Thoracic aorta (tissue), 2 donors: ENCODE measurements around the gene RPP30. TPM values are rescaled to one million over a fixed set of nuclear protein-coding genes. Genes with fewer than 3 reads are reported as not detected.
"Not testable (repeated sequence)": the region's sequence is repeated elsewhere in the genome, so short reads cannot be mapped to it uniquely, and the experiment has no call there.

Source experiments
- ATAC-seq: fragments of 150-250 bp; one replicate; pipeline ENCODE4 v1.8.0; 2017; ENCODE audit warnings: low read depth; ENCODE audit not compliant: insufficient number of reproducible peaks, low FRiP score
- DNase-seq: peaks from one replicate; pipeline ENCODE4 v3.0.0-alpha.2; 2020; ENCODE audit warnings: low spot score
- H3K27ac ChIP-seq, 2 donors: fragments of 200-600 bp; sonication (generic); 1 replicate in 1 of 2; 2 replicates in 1 of 2; pipeline ENCODE4 v1.5.1; 2016; ENCODE audit warnings: mild to moderate bottlenecking in 2 of 2, moderate library complexity in 2 of 2
- H3K27me3 ChIP-seq: fragments of 200-600 bp; sonication (generic); replicated peaks from 2 replicates; pipeline ENCODE4 v1.6.0; 2016; ENCODE audit warnings: mild to moderate bottlenecking; ENCODE audit not compliant: insufficient read depth
- H3K36me3 ChIP-seq: fragments of 200-600 bp; sonication (generic); one replicate; pipeline ENCODE4 v1.5.1; 2016
- H3K4me1 ChIP-seq, 2 donors: fragments of 200-600 bp; sonication (generic); 1 replicate in 1 of 2; 2 replicates in 1 of 2; pipeline versions ENCODE4 v1.5.1 to v1.6.0; 2016; ENCODE audit warnings: low read depth in 2 of 2, mild to moderate bottlenecking in 1 of 2; ENCODE audit not compliant: control insufficient read depth in 1 of 2
- H3K4me3 ChIP-seq: fragments of 200-600 bp; sonication (generic); 2 replicates; pipeline ENCODE4 v1.5.1; 2016; ENCODE audit warnings: mild to moderate bottlenecking
- H3K9me3 ChIP-seq: fragments of 200-600 bp; sonication (generic); 2 replicates; pipeline ENCODE4 v1.5.1; 2016
- total RNA-seq, 2 donors: library from RNA; depleted of rRNA; stranded (reverse); fragments of >200 nt; gene quantifications; one replicate each; pipeline versions ENCODE4 v1.1.0 to v1.2.3, GENCODE V29; 2016
- TF ChIP-seq, protein P1 (sequence below): fragments of 200-600 bp; sonication (generic); IDR thresholded peaks from one replicate; pipeline ENCODE4 v1.5.1; 2019; ENCODE audit warnings: antibody characterized with exemption

The RPP30 gene
- total RNA-seq, 2 donors from 2014 or later = 19.0 to 33.7 TPM

DNA sequence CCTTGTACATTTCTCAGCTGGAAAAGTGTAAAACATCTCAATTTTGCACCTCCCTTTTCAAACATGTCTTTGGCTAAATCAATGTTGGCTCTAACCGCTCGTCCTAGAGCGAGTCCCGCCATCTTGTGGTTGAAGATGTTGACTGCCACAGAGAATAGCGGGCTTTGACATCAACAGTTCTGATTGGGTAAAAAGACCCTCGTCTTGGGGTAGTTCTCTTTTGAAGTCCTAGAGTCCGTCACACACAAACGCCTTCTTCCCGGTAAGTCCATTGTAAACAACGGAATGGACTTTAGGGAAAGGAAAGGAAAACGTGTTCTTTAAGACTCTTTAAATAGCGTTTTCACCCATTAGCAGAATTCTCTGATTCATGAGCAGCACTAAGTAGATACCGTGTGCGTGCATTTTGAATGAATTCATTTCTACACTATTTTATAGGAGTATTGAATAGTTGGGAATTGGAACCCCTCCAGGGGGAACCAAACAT lies 452 bp upstream of the RPP30 start:
- DNase-seq = no peak
- Histone ChIP-seq H3K4me1 (peaks cover 8 to 12% of the 10 kb centered on the region in 2 donors), H3K4me3 (peak overlapping the region; percentile 82), H3K27me3 (no peaks in the 10 kb centered on the region), H3K27ac (peak overlapping the region; percentile 15 to 33), H3K36me3 (peaks cover 3% of the 10 kb centered on the region), H3K9me3 (no peaks in the 10 kb centered on the region)
- ATAC-seq = peak; percentile 71
- TF ChIP-seq, protein P1, sequence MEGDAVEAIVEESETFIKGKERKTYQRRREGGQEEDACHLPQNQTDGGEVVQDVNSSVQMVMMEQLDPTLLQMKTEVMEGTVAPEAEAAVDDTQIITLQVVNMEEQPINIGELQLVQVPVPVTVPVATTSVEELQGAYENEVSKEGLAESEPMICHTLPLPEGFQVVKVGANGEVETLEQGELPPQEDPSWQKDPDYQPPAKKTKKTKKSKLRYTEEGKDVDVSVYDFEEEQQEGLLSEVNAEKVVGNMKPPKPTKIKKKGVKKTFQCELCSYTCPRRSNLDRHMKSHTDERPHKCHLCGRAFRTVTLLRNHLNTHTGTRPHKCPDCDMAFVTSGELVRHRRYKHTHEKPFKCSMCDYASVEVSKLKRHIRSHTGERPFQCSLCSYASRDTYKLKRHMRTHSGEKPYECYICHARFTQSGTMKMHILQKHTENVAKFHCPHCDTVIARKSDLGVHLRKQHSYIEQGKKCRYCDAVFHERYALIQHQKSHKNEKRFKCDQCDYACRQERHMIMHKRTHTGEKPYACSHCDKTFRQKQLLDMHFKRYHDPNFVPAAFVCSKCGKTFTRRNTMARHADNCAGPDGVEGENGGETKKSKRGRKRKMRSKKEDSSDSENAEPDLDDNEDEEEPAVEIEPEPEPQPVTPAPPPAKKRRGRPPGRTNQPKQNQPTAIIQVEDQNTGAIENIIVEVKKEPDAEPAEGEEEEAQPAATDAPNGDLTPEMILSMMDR = peak; percentile 36

DNA sequence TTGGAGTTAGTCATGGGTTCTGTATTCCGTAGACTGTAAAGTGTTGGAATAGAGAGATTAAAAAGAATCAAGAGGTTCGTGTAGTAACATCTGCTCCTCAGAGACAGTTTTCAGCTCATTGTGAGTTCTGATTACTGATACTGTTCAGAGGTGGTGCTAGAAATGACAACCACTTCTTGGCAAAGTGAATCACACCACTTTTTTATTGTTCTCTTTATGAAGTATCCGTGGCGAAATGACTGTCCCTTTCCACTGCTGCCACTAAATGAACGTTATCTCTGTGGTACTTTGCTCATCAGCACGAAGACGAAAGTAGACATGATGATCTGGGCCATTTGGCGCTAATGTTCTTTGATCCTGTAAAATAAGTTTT lies 860 bp downstream of the RPP30 start:
- no peaks in the 10 kb centered on the region for H3K27me3 ChIP-seq
- TF ChIP-seq, protein P1 = no peak
- DNase-seq (no peak), ATAC-seq (no peak)
- H3K4me1 ChIP-seq = peaks cover 8 to 12% of the 10 kb centered on the region in 2 donors
- no peaks in the 10 kb centered on the region for H3K9me3 ChIP-seq
- peak overlapping the region; percentile 82 for H3K4me3 ChIP-seq
- no peak overlapping the region for H3K27ac ChIP-seq
- peaks cover 13% of the 10 kb centered on the region for H3K36me3 ChIP-seq

DNA sequence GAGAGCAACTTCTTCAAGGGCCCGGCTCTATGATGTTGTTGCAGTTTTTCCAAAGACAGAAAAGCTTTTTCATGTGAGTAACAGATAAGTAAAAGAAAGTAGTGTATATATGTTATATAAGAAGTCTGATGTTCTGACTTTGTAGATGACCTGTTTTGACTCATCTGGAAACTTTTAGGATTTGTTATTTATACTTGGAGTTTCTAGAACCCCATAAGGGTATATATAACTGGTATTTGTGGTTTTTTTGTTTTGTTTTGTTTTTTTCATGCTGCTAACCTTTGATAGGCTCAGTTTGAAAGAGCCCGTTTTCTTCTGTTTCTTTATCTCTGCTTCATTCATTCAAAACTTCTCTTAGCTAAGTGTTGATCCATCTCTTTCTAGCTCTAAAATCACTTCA lies 7.3 kb downstream of the RPP30 start:
- Histone ChIP-seq H3K9me3 (no peaks in the 10 kb centered on the region), H3K27me3 (no peaks in the 10 kb centered on the region), H3K4me3 (no peak overlapping the region), H3K4me1 (no peaks in the 10 kb centered on the region), H3K27ac (no peak overlapping the region), H3K36me3 (peaks cover 34% of the 10 kb centered on the region)
- ATAC-seq = no peak
- TF ChIP-seq, protein P1 = no peak
- DNase-seq = no peak

DNA sequence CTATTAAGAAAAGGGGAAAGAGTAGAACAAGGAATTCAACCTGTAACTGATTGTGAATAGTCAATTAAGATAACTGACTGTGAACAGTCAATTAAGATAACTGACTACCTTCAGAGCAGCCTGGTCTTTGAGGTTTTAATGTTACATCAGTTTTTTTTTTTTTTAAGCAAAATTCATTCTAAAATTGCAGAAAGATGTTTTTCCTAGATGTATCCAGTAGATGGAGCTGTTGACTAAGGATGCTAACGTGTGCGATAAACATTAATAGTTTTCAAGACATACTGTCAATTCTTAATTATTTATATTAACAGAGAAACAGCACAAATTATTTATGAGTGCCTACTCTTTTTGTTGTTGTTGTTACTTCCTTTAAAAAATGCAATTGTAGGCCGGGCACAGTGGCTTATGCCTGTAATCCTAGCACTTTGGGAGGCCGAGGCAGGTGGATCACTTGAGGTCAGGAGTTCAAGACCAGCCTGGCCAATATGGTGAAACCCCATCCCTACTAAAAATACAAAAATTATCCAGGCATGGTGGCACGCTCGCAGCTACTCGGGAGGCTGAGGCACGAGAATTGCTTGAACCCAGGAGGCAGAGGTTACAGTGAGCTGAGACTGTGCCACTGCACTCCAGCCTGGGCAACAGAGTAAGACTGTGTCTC lies 8.4 kb downstream of the RPP30 start:
- not testable (repeated sequence) for H3K27ac ChIP-seq, ATAC-seq, H3K4me1 ChIP-seq, DNase-seq, H3K27me3 ChIP-seq, H3K4me3 ChIP-seq, H3K9me3 ChIP-seq
- TF ChIP-seq, protein P1 = peak; percentile 63
- peaks cover 34% of the 10 kb centered on the region for H3K36me3 ChIP-seq

DNA sequence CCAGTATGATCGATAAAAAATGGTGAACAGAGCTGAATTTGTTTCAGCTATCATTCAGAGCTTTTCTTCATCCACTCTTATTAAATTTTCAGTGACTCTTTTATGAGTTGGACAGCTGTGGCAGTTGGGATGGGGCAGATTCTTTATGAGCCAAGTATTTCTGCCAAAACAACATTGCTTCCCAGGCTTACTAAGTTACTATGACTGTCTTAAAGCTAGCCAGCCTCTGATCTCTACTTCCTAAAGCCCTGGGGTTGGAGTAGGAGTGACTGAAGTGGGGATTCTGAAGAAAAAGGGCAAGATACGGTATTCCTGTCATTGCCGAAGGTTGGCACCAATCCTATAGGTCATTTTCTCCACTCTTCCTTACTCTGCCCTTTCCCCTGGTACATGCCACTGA lies 12.7 kb downstream of the RPP30 start:
- TF ChIP-seq, protein P1 = no peak
- no peak for ATAC-seq
- Histone ChIP-seq H3K27me3 (no peaks in the 10 kb centered on the region), H3K4me3 (no peak overlapping the region), H3K36me3 (peaks cover 20% of the 10 kb centered on the region), H3K27ac (no peak overlapping the region), H3K9me3 (no peaks in the 10 kb centered on the region), H3K4me1 (no peaks in the 10 kb centered on the region)
- no peak for DNase-seq
